Measurements from ENCODE around the gene IFT80.

- TF ChIP-seq CTCF (IDR thresholded peaks at IDR 0.05) (no peak), POLR2A (IDR thresholded peaks at IDR 0.05) (no peak), POLR2AphosphoS5 (IDR thresholded peaks at IDR 0.05) (no peak)
These were observed 4.1 kb upstream of the IFT80 start for GRCh38 chr3:160403028-160403545.
